GM18511 (cell line): Measurements from ENCODE around the gene SH3RF3.
"Not testable (repeated sequence)": the region's sequence is repeated elsewhere in the genome, so short reads cannot be mapped to it uniquely, and the experiment has no call there.

Source experiments
- ATAC-seq: cut with Tn5 transposase; IDR thresholded peaks from one replicate; pipeline ENCODE4 v1.9.1; 2021; ENCODE audit warnings: mild to moderate bottlenecking, moderate library complexity; ENCODE audit not compliant: unreplicated experiment

Gene SH3RF3

GRCh38 chr2:109154226-109154625 lies 25.2 kb downstream of the SH3RF3 start:
- no peak for ATAC-seq

DNA sequence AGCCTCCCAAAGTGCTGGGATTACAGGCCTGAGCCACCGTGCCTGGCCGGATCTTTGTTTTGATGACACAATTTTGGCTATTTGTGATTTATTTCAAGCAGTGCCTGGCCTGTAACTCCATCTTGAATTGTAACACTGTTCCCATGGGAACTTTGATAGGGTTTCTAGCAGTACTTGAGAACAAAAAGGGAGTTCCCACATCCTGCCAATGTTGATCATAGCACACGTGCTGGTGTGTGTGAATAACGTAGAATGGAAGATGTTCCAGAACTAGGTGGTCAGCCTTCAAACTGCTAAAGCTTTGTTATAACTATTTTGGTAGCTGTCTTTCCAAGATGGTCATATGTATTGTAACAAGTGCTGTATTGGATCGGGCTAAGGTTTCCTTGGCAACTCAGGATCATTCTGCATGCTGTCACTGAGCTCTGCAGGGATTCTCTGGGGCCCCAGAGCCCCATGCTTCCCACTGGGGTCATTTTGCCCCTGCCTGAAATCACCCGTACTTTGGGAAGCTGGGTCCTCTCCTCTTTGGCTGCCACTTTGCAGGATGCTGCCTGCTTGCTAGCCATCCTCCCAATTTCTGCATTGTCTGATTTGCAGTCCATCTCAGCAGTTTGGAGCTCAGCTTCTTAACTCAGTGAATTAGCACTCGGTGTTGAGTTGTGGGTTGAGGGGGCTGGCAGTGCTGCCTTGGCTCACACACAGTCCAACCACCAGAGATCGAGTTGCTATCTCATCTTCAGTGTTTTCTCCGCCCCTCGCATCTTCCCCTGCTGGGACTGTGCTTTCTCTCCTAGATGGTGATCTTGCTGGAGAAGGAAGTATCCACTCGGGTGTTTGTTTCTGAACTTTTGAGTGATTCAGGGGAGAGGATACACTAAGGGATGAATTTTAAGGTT lies 26.8 kb downstream of the SH3RF3 start:
- ATAC-seq, result no peak

DNA sequence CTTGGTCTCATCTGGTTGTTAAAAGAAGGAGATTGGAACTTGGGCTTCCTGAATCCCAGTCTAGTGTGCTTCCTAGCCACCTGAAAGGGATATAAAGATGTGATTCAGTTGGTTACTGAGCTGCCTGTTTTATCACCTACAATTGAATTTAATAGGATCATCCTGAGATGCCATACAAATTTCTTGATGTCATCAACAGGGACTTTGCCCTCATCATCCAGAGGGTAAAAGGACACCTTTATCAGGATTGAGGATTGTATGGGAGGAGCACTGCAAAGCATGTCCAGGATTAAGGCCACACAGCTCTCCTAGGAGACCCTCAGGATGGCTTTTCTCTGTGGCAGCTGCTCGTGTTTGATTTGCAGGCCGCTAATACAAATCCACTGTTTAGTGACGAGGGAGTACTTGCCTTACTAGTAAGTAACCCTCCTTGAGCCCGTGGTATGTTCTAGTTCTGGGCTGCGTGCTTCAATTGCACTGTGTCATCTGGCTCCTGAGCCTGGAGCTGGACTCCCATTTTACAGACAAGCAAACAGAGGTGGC lies 28.6 kb downstream of the SH3RF3 start:
- no peak for ATAC-seq

DNA sequence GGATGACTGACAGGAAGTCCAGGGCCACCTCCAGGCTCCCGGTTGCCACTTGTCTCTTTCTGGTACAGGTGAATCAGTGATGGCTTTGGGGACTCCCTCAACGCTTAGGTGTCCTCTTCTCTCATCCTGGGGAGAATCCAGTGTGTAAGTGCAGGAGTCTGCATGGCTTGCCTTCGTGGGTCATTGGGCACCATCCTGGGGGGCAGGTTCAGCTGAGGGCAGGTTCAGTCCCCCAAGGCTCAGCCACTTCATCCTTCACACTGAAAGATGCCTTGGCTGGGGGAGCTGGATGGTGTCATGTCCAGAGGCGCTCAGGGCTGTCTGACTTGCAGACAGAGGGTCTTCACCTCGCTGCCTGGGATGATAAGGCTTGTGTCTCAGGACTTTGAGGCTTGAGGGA lies 29.2 kb downstream of the SH3RF3 start:
- no peak for ATAC-seq

DNA sequence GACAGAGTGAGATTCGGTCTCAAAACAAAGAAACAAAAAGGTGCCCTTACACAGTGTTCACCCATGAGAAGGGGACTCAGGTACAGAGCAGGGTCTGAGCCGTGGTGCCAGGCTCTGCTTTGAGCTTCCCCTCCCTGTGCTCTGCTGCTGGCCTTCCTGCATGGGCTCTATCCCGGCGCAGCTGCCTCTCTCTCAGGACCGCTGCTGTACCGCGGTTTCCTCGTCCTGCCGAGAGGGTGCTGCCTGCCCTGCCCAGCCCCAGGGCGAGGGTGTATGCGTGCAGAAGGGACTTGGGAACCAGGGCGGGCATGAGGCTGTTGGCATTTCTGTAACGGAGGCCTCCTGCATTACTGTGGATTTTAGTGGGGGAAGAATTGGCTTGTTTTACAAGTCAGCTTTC lies 30.1 kb downstream of the SH3RF3 start:
- no peak for ATAC-seq

- no peak for ATAC-seq
Measured at GRCh38 chr2:109160714-109161440, 31.9 kb downstream of the SH3RF3 start.

DNA sequence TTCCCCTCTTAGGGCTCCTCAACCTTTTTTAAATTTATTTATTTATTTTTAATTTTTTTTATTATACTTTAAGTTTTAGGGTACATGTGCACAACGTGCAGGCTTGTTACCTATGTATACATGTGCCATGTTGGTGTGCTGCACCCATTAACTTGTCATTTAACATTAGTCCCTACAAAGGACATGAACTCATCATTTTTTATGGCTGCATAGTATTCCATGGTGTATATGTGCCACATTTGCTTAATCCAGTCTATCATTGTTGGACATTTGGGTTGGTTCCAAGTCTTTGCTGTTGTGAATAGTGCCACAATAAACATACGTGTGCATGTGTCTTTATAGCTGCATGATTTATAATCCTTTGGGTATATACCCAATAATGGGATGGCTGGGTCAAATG lies 33.4 kb downstream of the SH3RF3 start:
- not testable (repeated sequence) for ATAC-seq

DNA sequence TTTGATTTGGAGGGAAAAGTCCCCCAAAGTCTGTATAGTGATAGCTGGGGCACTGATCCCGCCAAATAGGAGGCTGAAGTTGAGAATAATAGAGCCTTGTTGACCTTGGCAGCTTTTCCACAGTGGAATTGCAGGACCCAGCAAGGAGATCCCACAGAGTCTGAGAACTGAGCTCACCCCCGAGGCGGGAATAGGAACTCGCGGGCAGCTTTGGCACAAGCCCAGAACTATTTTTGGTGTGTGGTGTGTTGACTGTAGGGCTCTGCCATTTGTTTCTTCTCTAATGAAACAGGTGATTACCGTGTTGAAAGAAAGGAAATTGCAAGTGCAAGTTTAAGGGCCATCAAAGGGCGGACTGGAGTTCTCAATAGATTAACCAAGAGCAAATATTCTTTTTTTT lies 34.0 kb downstream of the SH3RF3 start:
- ATAC-seq, result no peak

GRCh38 chr2:109164311-109164710 lies 35.3 kb downstream of the SH3RF3 start:
- no peak for ATAC-seq

DNA sequence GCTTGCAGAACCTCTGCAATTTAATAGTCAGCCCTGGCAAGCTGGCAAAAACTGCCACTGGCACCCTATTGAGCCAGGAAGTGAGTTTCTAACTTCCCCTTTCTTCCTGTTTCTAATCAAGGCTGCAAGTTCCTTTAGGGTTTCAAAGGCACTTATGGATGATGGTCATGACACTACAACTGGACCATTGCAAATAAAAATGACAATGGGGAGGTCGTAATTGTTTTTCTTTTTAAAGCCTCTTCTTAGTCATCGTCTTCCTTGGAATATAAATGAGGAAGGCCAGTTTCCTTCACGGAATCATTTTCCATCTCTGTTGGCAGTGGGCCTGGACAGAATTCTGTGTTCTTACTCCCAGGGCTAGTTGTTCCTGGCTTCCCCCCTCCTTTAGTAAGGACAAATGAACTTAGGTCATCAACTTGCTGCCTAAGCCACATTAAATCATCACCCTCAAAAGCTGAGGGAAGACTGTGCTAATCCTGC lies 35.8 kb downstream of the SH3RF3 start:
- no peak for ATAC-seq

GRCh38 chr2:109166811-109167210 lies 37.8 kb downstream of the SH3RF3 start:
- ATAC-seq, result no peak

- no peak for ATAC-seq
Measured at GRCh38 chr2:109168086-109168485, 39.1 kb downstream of the SH3RF3 start.

GRCh38 chr2:109168716-109169115 lies 39.7 kb downstream of the SH3RF3 start:
- no peak for ATAC-seq

GRCh38 chr2:109170645-109171044 lies 41.6 kb downstream of the SH3RF3 start:
- no peak for ATAC-seq

- no peak for ATAC-seq
Measured at GRCh38 chr2:109171444-109172334, 42.7 kb downstream of the SH3RF3 start.

DNA sequence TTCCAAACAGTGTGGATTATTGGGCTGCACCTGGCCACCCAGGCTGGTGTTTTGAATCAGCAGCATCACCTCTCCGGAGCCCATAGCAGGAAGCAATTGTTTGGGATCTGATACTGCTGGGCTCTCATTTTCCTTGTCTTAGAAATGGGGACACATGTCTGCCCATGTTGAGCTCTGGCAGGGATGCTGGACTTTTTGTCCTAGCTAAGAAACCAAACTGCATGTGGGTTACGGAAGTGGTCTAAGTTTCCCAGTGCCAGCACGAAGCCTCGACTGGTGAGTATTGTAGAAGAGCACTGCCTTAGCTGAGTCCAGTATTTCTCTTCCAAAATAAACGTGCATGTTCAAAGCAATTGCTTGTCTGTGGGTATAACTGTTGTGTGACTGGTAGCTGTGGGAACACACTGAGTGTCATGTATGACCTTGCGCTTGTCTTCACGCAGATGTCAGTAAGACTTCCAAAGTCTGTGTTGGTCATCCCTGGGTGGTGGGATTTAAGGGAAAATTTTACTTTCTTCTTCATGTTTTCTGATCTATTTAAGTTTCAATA lies 43.6 kb downstream of the SH3RF3 start:
- ATAC-seq, result no peak

- ATAC-seq, result no peak
Measured at GRCh38 chr2:109173311-109174171, 44.5 kb downstream of the SH3RF3 start.

GRCh38 chr2:109174214-109174613 lies 45.2 kb downstream of the SH3RF3 start:
- ATAC-seq, result no peak

DNA sequence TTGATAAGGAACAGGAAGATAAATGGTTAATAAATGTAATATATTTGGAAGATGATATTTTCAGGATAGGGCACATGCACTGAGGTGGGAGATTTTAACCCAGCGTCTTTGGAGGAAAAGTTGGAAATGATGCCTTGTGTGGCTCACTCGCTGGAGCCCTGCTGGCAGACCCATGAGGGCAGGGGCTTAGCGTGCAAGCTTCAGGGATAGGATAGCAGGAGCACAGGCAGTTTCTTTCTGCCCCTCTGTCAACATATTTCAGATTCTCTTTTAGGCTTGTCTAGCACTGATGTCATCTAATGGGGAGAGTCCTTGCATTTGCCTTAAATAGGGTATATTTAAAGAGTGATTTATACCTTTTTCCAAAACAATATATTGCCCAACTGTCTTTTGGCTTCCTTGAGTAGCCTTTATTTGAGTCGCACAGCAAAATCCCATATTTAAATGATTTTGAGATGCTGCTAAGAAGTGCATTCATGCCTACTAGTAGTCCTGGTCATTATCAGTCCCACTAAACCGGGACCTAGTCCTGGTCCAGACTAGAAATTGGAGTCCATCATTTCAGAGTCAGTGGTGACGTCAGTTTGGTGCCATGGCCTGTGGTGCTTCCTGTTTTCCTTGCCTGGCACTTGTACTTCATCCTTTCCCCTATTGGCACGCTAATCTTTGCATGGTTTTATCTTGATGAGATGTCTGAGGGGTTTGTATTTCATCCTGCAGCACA lies 45.8 kb downstream of the SH3RF3 start:
- ATAC-seq, result no peak
